Choroid plexus epithelial cell (primary cell): ENCODE results near the gene LDB1.

Source experiments
- DNase-seq: peaks from one replicate; pipeline ENCODE4 v3.0.0-alpha.2; 2010; ENCODE audit warnings: low read depth
- H3K4me3 ChIP-seq: 2 replicates; pipeline ENCODE4 v1.5.1; 2011; ENCODE audit warnings: low read depth, mild to moderate bottlenecking, control low read depth, low read length, moderate library complexity
- TF ChIP-seq, protein P1 (sequence below): conservative IDR thresholded peaks from 2 replicates; pipeline ENCODE4 v1.5.1; 2011; ENCODE audit warnings: low read depth, mild to moderate bottlenecking, control low read depth, inconsistent platforms, low read length, moderate library complexity

Gene LDB1

DNA sequence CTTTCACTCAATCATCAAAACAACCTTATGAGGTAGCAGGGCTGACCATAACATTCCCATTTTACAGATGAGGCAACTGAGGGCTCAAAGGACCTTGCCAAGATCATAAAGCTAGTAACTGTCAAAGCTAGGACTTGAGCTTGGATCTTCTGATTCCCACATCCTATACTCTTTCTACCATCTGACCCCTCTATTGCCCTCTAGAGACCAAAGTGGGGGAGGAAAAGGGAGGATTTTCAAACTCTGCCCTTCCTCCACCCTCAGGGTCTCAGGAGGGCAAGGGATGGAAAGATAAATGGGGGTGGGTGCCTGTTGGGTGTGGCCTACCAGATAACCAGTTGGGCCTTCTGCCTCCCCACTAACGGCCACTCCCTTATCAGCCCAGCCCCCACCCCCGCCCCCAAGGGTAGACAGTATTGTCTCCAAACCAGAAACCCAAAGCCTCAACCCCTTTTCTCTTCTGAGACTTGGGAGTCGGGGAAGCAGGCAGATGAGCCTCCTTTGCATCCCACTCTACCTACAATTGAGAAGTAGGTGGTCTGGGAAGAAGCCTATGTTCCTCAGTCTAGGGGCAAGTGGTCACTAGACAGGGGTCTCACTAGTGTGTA lies 7.9 kb downstream of the LDB1 start:
- TF ChIP-seq, protein P1, sequence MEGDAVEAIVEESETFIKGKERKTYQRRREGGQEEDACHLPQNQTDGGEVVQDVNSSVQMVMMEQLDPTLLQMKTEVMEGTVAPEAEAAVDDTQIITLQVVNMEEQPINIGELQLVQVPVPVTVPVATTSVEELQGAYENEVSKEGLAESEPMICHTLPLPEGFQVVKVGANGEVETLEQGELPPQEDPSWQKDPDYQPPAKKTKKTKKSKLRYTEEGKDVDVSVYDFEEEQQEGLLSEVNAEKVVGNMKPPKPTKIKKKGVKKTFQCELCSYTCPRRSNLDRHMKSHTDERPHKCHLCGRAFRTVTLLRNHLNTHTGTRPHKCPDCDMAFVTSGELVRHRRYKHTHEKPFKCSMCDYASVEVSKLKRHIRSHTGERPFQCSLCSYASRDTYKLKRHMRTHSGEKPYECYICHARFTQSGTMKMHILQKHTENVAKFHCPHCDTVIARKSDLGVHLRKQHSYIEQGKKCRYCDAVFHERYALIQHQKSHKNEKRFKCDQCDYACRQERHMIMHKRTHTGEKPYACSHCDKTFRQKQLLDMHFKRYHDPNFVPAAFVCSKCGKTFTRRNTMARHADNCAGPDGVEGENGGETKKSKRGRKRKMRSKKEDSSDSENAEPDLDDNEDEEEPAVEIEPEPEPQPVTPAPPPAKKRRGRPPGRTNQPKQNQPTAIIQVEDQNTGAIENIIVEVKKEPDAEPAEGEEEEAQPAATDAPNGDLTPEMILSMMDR, result peak; percentile 12
- H3K4me3 ChIP-seq, result no peak overlapping the region
- DNase-seq, result no peak

DNA sequence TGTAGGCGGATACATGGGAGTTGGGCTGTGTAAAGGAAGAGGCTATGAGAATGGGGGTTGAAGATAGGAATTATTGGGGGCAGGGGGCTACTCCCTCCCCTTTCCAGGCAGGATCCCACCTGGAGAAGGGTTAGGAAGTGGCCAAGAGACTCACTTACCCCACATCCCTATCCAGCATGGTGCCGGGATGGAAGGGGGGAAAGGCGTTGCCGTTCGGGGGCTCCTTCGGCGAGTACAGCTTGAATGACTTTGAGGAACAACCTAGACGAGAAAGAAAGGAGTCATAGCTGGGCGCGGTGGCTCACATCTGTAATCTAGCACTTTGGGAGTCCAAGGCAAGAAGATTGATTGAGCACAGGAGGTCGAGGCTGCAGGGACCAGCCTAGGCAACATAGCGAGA lies 8.9 kb downstream of the LDB1 start:
- H3K4me3 ChIP-seq, result no peak overlapping the region
- TF ChIP-seq, protein P1, result no peak
- no peak for DNase-seq

DNA sequence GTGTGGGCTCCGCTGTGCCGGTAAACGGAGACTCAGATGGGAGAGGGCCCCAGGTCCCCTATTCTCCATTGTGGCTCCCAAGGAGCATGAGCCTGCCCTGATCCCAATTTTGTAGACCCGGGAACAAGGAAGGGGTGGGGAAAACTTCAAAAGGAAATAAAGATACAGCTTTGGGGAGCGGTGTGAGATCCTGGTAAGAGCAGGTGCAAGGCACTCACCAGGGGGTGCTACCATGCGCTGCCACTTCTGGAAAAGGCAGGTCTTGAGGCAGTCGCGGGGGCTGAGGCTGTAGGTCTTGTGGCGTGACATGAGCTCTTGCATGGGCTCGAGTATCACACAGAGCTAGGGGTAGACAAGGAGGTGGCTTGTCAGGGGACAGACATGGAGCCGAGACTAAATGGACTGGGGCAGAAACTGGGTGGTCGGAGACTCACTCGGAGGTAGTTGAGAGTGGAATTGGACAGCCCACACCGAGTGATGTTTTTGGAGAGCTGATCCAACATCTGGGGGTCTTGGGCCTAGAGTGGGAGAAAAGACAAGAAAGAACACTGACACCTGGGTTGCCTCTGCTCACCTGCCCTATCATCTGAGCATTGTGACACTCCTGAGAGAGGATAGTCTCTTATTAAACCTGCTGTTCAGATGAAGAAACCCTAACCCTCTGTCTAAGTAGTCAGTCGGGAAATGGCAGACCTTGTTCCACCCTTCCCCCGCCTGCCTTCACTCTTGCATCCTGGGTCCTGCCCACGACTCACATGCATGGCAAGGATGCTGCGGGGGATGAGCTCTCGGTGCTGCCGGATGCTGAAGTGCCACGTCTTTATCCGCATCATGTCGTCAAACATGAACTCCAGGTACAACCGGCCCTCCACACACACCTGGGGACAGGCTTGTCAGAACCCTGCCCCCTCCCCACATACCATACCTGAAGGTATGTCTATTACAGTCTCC lies 10.7 kb downstream of the LDB1 start:
- no peak for DNase-seq
- no peak overlapping the region for H3K4me3 ChIP-seq
- TF ChIP-seq, protein P1, result no peak

DNA sequence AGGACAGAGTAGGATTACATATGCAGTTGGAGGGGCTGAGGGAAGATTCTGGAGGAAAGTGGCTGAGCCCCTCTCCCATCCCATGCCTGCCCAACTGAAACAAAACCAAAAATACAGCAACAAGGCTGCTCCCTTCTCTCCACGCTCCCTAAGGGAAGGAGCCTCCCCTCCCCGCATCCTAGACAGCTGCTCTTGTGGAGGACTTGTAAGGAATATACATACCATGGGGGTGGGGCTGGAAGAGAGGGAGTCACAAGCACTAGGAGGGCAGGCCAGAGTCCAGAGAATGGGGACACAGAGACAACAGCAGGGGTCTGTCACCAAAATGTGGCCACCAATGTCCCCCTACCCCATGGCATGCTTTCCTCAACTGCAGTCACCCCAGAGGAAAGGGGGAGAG lies 13.2 kb downstream of the LDB1 start:
- TF ChIP-seq, protein P1, result no peak
- DNase-seq, result no peak
- no peak overlapping the region for H3K4me3 ChIP-seq

DNA sequence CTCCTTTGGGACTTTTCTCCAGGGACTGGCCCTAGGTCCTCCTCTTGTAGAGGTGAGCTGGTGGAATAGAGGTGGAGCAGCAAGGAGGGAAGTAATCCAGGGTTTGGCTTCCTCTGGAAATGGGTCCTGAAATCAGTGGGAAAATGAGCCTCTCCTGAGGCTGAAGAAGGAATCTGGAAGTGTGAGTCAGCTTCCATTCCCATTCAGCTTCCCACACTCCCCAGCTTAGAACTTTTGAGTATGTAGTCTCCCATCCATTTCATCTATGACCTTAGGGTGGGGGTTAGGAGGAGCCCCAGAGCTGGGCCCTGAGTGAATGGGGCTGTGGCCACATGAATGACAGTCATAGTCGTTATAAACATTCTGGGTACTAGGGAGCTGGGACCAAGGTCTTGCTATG lies 17.7 kb downstream of the LDB1 start:
- H3K4me3 ChIP-seq, result no peak overlapping the region
- TF ChIP-seq, protein P1, result no peak
- no peak for DNase-seq

DNA sequence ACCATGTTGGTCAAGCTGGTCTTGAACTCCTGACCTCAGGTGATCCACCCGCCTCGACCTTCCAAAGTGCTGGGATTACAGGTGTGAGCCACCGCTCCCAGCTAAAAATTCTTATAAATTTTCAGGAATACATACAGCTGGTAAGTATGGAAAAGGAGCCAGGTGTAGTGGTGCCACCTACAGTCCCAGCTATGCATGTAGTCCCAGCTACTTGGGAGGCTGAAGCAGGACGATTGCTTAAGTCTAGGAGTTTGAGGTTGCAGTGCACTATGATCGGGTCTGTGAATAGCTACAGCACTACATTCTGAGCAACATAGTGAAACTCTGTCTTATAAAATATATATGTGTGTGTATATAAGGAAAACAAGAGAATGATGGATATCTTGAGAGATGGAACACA lies 19.0 kb downstream of the LDB1 start:
- TF ChIP-seq, protein P1, result peak; percentile 23
- peak; percentile 19 for DNase-seq
- H3K4me3 ChIP-seq, result no peak overlapping the region
